ENCODE data around the gene RPL37A. TPM values are rescaled to one million over a fixed set of nuclear protein-coding genes. Genes with fewer than 3 reads are reported as not detected.

The RPL37A gene
- total and polyA plus RNA-seq, 2 of the 4 experiments (the other 2 are of a cell fraction), result 341 to 1,572 TPM

DNA sequence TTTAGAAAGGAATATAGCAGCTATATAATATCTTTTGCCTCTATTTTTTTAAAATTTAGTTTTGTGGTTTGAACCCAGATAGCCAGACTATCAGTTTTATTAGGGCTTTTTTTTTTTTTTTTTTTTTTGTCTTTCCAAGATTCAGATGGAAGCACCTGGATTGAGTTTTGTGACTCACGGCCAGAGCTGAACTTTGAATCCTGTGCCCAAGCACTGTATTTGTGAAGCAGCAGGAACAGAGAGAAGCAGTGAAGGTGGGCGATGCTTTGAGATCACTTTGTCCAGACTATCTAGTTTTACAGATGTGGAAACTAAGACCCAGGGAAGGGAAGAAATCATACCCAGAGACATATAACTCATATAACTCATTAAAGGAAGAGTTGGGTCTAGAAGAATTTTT, 33.9 kb downstream of the RPL37A start:
- H2AK9ac ChIP-seq (replicated peaks; ENCODE audit: low read depth, low read length, poor library complexity), result no peak overlapping the region
- H3K79me1 ChIP-seq (ENCODE audit: low read depth in 1 of 2, low read length in 2 of 2), result no peaks in the 10 kb centered on the region
- no peak overlapping the region for H3K4ac ChIP-seq (ENCODE audit: low read depth, low read length)
- H4K5ac ChIP-seq (ENCODE audit: low read depth, low read length), result no peak overlapping the region
- H3K4me2 ChIP-seq (ENCODE audit: low read depth, low read length), result no peak overlapping the region
- dilution Hi-C loops (cut with HindIII; ENCODE audit: low sequenced_read_pairs, unreplicated experiment) (no loop called here), in situ Hi-C loops (cut with MboI; ENCODE audit: low sequenced_read_pairs) (no loop called here), intact Hi-C loops (cut with micrococcal nuclease) (no loop called here)
- no peak for TF ChIP-seq NFE2L2 (IDR thresholded peaks at IDR 0.05; ENCODE audit: low read depth, low read length)
- TF ChIP-seq MAZ (IDR thresholded peaks at IDR 0.05; ENCODE audit: borderline replicate concordance, low read depth, low read length), result no peak
- no peak for TF ChIP-seq RCOR1 (IDR thresholded peaks at IDR 0.05; ENCODE audit: insufficient replicate concordance, low read length)
- no peak for TF ChIP-seq ELK1 (IDR thresholded peaks at IDR 0.05; ENCODE audit: borderline replicate concordance, low read depth, low read length)
- no peak for TF ChIP-seq RFX5 (IDR thresholded peaks at IDR 0.05; ENCODE audit: low read depth, low read length)
- no peak for TF ChIP-seq CTCF (conservative IDR thresholded peaks at IDR 0.05; ENCODE audit: low read depth, low read length)
- no peak for TF ChIP-seq CHD1 (IDR thresholded peaks at IDR 0.05; ENCODE audit: low read depth, low read length)
- H3K4me1 ChIP-seq (ENCODE audit: control insufficient read depth, insufficient read depth, low read length), result peaks cover 25% of the 10 kb centered on the region
- H3K56ac ChIP-seq (ENCODE audit: extremely low read depth, insufficient read depth, low read length), result no peak overlapping the region
- H4K8ac ChIP-seq (ENCODE audit: low read depth in 2 of 2, low read length in 2 of 2), result 0 out of 4 replicates have a peak overlapping the region, but pooled peaks of 1 of the 2 experiments have one; percentile 1
- peak overlapping the region; percentile 44; the same call in 1 of the 2 replicates for H2BK120ac ChIP-seq (ENCODE audit: low read depth, low read length)
- WGBS, 2 experiments (ENCODE audit: extremely low coverage in 2 of 2, insufficient read length in 1 of 2), result no CpG with 5 or more reads among the region's 2 CpGs
- no peak overlapping the region for H3K23ac ChIP-seq (ENCODE audit: low read depth, low read length)
- H3K9me1 ChIP-seq (ENCODE audit: insufficient read depth, low read length), result peaks cover 22% of the 10 kb centered on the region
- no peak overlapping the region for H3K4me3 ChIP-seq (ENCODE audit: insufficient read depth, low read depth, low read length)
- no peak overlapping the region for H2BK5ac ChIP-seq (ENCODE audit: low read depth, low read length, poor library complexity, severe bottlenecking)
- H2AFZ ChIP-seq (replicated peaks; ENCODE audit: low read length, poor library complexity), result no peak overlapping the region
- no peak overlapping the region; the same call in 2 of the 3 replicates for H2BK15ac ChIP-seq (ENCODE audit: low read depth, low read length)
- ATAC-seq (ENCODE audit: low read depth), result no peak
- CTCF ChIA-PET, result interaction anchor here (0.7 kb wide), 1 partner anchor 314 kb away, joined by 3 read pairs; no protein-coding TSS in a partner anchor
- H3K14ac ChIP-seq (replicated peaks; ENCODE audit: low read depth, low read length), result no peak overlapping the region
- no peaks in the 10 kb centered on the region for H4K20me1 ChIP-seq (ENCODE audit: insufficient read depth, low read length)
- DNase-seq, result no peak
- no peak overlapping the region for H4K91ac ChIP-seq (ENCODE audit: insufficient read depth, low read depth, low read length)
- POLR2A ChIA-PET (ENCODE audit: unreplicated experiment), result interaction anchor here (0.6 kb wide), 2 partner anchors 85 to 1104 kb away, joined by 4 to 13 read pairs; no protein-coding TSS in a partner anchor
- peak overlapping the region; percentile 80; the same call in 1 of the 2 replicates for H2AK5ac ChIP-seq (ENCODE audit: low read depth, low read length)
- no peak overlapping the region for H3K18ac ChIP-seq (ENCODE audit: low read depth, low read length)
- H2BK20ac ChIP-seq (ENCODE audit: low read depth, low read length), result peak overlapping the region; percentile 48; the same call in 1 of the 2 replicates
- BruUV-seq (replicated peaks), result no TSS peak
- no peaks in the 10 kb centered on the region for H3K27me3 ChIP-seq (ENCODE audit: control insufficient read depth, insufficient read depth, low read length)
- no peak overlapping the region for H3K27ac ChIP-seq (ENCODE audit: insufficient read depth, low read length)
- no peak overlapping the region for H3K9ac ChIP-seq (ENCODE audit: low read depth, low read length)
- no peaks in the 10 kb centered on the region for H3K9me3 ChIP-seq (ENCODE audit: control insufficient read depth, insufficient read depth, low read length)
- H3K36me3 ChIP-seq (ENCODE audit: control insufficient read depth, insufficient read depth, low read length), result no peaks in the 10 kb centered on the region

Measured in IMR-90 (cell line).